ENCODE results near the gene PTPRU.

Gene PTPRU

DNA sequence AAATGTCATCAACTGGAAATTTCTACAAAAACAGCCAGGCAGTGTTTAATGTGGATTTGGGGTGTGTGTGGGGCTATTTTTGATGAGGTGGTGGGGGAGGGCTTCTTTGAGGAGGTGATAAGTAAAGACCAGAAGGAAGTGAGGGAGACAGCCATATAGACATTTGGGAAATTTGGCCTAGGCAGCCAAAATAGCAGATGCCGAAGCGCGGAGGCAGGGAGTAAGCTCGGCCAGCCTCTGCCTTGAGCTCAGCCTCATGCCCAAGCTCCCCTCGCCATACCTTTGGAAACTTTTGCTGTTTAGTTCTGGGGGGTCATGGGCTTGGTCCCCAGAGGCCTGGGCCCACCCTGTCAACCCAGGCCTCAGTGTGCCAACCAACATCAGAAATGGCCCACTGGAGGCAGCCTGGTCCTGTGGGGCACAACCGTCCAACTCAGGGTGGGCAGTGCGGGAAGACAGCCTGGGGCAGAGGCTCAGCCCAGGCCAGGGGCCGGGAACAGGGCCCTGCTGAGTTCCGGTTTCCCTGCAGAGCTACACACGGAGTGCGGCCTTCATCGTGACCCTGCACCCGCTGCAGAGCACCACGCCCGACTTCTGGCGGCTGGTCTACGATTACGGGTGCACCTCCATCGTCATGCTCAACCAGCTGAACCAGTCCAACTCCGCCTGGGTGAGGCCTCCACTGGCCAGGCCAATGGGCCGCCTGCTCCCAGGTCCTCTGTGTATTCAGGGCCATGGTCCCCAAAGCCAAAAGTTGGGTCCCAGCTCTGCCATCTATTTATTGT, 84.0 kb downstream of the PTPRU start:
- no peak for DNase-seq

- no peak for DNase-seq
Measured at GRCh38 chr1:29321176-29321575, 84.9 kb downstream of the PTPRU start.

GRCh38 chr1:29322147-29322694, 85.9 kb downstream of the PTPRU start:
- no peak for DNase-seq

GRCh38 chr1:29322861-29323585, 86.7 kb downstream of the PTPRU start:
- DNase-seq = no peak

- no peak for DNase-seq
Measured at GRCh38 chr1:29323636-29324035, 87.3 kb downstream of the PTPRU start.

- DNase-seq = no peak
Measured at GRCh38 chr1:29324202-29324601, 87.9 kb downstream of the PTPRU start.

GRCh38 chr1:29324771-29325351, 88.5 kb downstream of the PTPRU start:
- DNase-seq = no peak

- DNase-seq = no peak
Measured at GRCh38 chr1:29325675-29326074, 89.4 kb downstream of the PTPRU start.

GRCh38 chr1:29326123-29326522, 89.8 kb downstream of the PTPRU start:
- no peak for DNase-seq

DNA sequence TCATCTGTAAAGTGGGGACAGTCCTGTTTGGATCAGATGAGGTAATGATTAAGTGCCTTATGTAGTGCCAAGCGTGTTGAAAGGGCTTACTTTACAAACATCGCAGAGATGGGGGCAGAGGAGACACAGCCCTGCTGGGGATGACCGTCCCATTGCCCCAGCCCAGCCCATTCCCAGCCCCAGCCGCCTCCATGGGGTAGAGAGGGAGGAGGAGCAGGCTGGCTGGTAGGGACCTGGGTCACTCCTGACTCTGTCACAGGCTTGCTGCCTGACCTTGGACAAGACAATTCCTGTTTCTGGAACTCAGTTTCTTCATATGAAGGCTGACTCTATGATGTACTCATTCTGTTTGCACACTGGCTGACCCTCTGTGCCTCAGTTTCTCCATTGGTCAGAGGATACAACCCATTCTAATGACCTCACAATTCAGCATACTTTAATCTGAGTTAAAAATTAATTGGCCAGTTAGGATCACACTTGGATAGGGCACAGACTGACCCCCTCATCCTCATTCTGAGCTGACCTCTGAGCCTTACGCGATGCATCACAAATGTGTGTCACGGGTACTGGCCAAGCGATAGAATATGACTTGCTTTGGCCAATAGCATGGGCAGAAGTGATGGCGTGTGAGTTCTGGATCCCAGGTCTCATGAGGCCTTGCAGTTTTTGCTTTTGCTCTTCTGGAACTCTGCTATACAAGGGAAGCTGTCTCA, 91.1 kb downstream of the PTPRU start:
- no peak for DNase-seq

DNA sequence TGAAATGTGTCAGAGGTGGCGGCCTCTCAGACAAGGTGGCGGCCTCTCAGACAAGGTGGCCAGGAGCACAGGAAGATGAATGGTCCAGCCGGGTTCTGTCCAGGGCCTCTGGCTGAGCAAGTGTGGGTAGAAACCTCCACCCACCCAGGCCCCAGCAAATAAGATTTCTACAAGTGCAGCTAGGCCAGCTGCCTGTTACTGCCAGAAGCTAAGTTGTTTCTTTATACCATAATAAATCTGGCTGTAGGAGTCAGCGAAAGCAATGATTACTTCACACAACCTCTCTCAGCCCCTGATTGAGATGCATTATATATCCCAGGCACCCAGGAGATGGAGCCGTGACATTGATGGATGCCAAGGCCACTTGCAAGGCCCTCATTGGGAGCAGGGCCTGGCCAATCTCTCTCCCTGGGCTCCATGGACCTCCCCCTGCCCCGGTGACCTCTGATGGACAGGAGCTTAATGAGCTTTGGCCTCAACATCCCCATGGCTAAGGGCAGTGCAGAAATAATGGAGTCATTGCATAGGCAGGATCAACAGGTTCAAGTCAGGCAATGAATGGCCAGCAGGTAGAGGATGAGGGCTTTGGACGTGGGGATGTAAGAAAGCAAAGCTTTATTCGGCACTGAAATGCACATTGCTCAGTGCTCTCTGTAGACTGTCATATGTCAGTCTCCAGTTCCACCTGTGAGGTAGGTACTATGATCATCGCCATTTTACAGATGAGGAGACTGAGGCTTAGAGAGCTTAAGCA, 92.9 kb downstream of the PTPRU start:
- DNase-seq = no peak

DNA sequence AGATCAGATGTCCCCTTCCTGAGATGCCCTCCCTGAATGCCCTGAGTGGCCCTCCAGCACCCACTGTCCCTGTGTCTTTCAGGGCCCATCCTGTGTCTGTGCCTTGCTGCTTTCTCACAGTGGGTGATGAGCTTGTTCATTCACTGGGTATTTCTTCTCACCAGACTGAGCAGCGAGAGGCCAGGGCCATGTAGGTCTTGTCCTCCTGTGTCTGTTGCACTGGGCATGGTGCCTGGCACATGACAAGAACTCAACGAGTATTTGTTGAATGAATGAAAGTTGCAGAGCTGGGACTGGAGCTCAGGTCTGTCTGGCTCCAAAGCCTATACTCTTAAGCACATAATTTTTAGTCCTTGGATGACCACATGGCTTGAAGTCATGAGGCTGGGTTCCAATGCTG, 93.8 kb downstream of the PTPRU start:
- DNase-seq = no peak

DNA sequence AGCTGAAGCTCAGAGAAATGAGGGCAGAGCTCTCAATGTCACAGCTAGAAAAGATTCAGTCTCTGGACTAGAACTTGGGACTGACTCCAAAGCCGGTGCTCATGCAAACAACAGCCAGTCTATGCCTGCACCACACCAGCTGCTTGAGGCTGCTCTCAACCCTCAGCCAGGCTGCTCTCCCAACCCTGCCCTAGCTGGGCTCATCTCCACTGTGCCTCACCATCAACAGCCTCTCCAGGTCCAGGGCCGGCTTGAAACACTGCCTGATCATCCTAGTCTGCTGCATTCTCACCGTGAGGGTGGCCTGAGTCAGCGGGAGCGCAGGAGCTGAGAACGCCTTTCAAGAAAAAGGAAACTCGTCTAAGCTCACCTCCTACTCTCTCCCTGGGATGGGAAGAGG, 94.5 kb downstream of the PTPRU start:
- DNase-seq = no peak

- no peak for DNase-seq
Measured at GRCh38 chr1:29331309-29331708, 95.0 kb downstream of the PTPRU start.

- DNase-seq = no peak
Measured at GRCh38 chr1:29331729-29332128, 95.4 kb downstream of the PTPRU start.

DNA sequence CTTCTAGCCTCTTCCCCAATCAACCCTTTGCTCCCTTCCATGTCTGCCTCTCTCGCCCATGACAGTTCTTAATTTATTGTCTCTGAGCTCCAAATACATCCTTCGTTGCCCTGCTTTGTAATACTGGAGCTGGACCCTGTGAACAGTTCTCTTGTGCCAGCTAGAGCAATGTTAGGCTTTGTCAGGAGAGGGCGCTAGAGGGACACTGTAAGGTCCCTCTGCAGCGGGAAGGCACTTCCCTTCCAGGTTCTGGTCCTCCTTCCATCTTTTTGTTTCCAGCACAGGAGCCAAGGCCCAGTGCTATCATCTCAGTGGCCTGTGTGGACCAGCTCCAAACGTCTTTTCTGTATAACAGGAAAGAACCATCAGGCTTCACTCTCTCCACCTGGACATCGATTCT, 95.9 kb downstream of the PTPRU start:
- no peak for DNase-seq

- DNase-seq = no peak
Measured at GRCh38 chr1:29333008-29333407, 96.7 kb downstream of the PTPRU start.

- DNase-seq = no peak
Measured at GRCh38 chr1:29335573-29335972, 99.3 kb downstream of the PTPRU start.

- no peak for DNase-seq
Measured at GRCh38 chr1:29338908-29339575, 102.7 kb downstream of the PTPRU start.

DNA sequence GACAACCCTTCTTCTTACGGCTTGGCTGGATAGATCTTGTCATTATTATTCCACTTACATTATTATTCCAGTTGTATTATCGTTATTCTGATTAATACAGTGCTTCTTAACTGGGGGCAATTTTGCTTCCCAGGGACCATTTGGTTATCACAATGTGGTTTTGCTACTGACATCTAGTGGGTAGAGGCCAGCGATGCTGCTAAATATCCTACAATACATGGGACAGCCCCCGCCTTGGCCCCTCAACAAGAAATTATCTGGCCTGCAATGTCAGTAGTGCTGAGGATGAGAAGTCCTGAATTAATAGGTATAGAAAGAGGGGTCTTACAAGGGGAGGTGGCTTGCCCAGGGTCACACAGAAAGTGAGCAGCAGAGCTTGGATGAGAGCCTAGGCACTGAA, 105.6 kb downstream of the PTPRU start:
- no peak for DNase-seq

GRCh38 chr1:29342351-29342750, 106.0 kb downstream of the PTPRU start:
- DNase-seq = no peak

- DNase-seq = no peak
Measured at GRCh38 chr1:29342983-29343382, 106.7 kb downstream of the PTPRU start.

Data from CD4-positive, alpha-beta T cell treated with Interleukin-15 for 1 hour (primary cell).